Stimulated activated CD4-positive, alpha-beta T cell treated with anti-CD3 and anti-CD28 coated beads, Interleukin-12 subunit alpha, Interleukin-12 subunit beta, amount 100 ng/mL, for 48 hours (primary cell): ENCODE results near the gene GRM8.

Experiments
- DNase-seq, 3 donors: peaks; one replicate each; pipeline ENCODE4 v3.0.0-alpha.2; 2020; ENCODE audit warnings: low read depth in 2 of 3, low spot score in 1 of 3

Gene GRM8

GRCh38 chr7:126569402-126569801, 683.3 kb downstream of the GRM8 start:
- no peak for DNase-seq

- DNase-seq: no peak
Measured at GRCh38 chr7:126557271-126557670, 695.5 kb downstream of the GRM8 start.

- DNase-seq: no peak
Measured at GRCh38 chr7:126541406-126541805, 711.3 kb downstream of the GRM8 start.

GRCh38 chr7:126535176-126535575, 717.6 kb downstream of the GRM8 start:
- no peak for DNase-seq

- no peak for DNase-seq
Measured at GRCh38 chr7:126533715-126534114, 719.0 kb downstream of the GRM8 start.

GRCh38 chr7:126529833-126530232, 722.9 kb downstream of the GRM8 start:
- no peak for DNase-seq

GRCh38 chr7:126529254-126529653, 723.5 kb downstream of the GRM8 start:
- DNase-seq: no peak

GRCh38 chr7:126525906-126526305, 726.8 kb downstream of the GRM8 start:
- DNase-seq: no peak

- no peak for DNase-seq
Measured at GRCh38 chr7:126524967-126525366, 727.8 kb downstream of the GRM8 start.

GRCh38 chr7:126511046-126511445, 741.7 kb downstream of the GRM8 start:
- no peak for DNase-seq

GRCh38 chr7:126501617-126502016, 751.1 kb downstream of the GRM8 start:
- DNase-seq: no peak

- DNase-seq: no peak
Measured at GRCh38 chr7:126499481-126499880, 753.3 kb downstream of the GRM8 start.

GRCh38 chr7:126495733-126496132, 757.0 kb downstream of the GRM8 start:
- no peak for DNase-seq

- DNase-seq: no peak
Measured at GRCh38 chr7:126495001-126495400, 757.7 kb downstream of the GRM8 start.

- no peak for DNase-seq
Measured at GRCh38 chr7:126493801-126494200, 758.9 kb downstream of the GRM8 start.

GRCh38 chr7:126489874-126490273, 762.9 kb downstream of the GRM8 start:
- DNase-seq: no peak

- no peak for DNase-seq
Measured at GRCh38 chr7:126487728-126488442, 764.9 kb downstream of the GRM8 start.

GRCh38 chr7:126486806-126487205, 765.9 kb downstream of the GRM8 start:
- no peak for DNase-seq

- no peak for DNase-seq
Measured at GRCh38 chr7:126485791-126486190, 767.0 kb downstream of the GRM8 start.

- no peak for DNase-seq
Measured at GRCh38 chr7:126483972-126484371, 768.8 kb downstream of the GRM8 start.

GRCh38 chr7:126472825-126473224, 779.9 kb downstream of the GRM8 start:
- no peak for DNase-seq

GRCh38 chr7:126462405-126462804, 790.3 kb downstream of the GRM8 start:
- no peak for DNase-seq

- no peak for DNase-seq
Measured at GRCh38 chr7:126460664-126461063, 792.1 kb downstream of the GRM8 start.
